Fibroblast of skin of scalp (primary cell): ENCODE data around the gene PEX12. TPM values are rescaled to one million over a fixed set of nuclear protein-coding genes. Genes with fewer than 3 reads are reported as not detected.
"Not testable (repeated sequence)": the region's sequence is repeated elsewhere in the genome, so short reads cannot be mapped to it uniquely, and the experiment has no call there.

ENCODE experiments used
- DNase-seq: peaks from one replicate; pipeline ENCODE4 v3.0.0-alpha.2; 2013
- polyA plus RNA-seq, 2 experiments: library from polyadenylated mRNA; unstranded; fragments of 120-200 nt; gene quantifications; one replicate each; pipeline ENCODE4 v1.2.1, GENCODE V29; 2013; ENCODE audit not compliant: insufficient read length in 2 of 2

Gene PEX12
- polyA plus RNA-seq (2013, experiment 1 of 2; ENCODE audit: insufficient read length), result 5.0 TPM
- polyA plus RNA-seq (2013, experiment 2 of 2; ENCODE audit: insufficient read length), result 4.6 TPM

- peak; percentile 91 for DNase-seq
Measured at GRCh38 chr17:35578197-35578928, at the start of gene PEX12. TSS of gene PEX12 (minus strand) at chr17:35578571. CDS start at chr17:35578021, 550 bp downstream.

- no peak for DNase-seq
Measured at GRCh38 chr17:35627417-35627816, 49.0 kb upstream of the PEX12 start.

DNA sequence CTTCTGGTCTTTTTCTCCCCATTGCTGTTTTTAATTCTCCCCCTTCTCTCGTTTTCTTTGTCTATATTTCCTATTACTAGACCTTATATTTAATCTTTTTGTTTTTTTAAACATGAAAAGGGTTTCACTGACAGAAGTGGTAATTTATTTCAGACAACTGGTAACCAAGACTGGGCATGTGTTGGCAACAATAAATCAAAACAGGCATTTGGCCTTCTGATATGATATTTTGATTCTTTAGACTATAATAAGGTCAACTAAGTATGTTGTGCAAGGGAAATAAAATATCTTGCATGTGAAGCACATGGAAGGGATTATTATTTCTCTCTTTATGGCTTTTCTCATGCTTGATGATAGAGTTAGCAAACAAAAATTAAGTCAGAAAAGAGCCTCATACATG is 43.4 kb upstream of the PEX12 start:
- no peak for DNase-seq

DNA sequence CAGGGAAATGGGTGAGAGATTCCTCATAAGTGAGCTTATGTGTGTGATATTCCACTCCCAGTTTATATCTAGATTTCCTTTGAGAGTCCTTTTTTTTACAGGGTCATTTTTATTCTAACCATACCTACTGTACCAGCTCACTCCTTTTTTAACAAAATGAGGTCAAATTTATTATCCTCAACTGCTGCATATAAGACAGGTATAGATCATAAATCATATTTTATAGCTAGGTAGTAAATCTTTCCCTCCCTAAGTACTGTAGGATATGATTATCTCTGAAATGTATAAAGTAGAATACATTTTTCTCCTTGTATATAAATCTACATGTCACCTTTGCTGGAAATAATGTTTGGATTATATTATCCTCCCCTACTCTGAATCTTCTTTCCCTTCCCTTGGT is 40.3 kb upstream of the PEX12 start:
- no peak for DNase-seq

DNA sequence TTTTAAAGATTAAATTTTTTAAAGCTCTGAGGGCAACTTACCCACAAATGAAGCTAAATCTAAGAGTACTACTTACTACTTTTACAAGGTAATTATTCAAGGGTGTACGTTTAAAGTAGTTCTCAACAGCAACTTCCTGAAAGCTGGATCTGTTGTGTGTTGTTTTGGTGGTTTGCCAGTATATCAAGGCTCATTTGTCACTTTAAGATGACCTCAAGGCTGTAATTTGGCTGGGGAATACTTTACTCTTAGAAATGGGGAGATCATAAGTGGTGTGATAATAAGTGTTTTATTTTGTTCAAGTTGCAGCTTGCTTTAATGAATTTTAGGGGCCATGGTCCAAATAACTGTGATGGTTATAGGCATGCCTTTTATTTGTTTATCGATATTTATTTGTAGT is 39.1 kb upstream of the PEX12 start:
- no peak for DNase-seq

DNA sequence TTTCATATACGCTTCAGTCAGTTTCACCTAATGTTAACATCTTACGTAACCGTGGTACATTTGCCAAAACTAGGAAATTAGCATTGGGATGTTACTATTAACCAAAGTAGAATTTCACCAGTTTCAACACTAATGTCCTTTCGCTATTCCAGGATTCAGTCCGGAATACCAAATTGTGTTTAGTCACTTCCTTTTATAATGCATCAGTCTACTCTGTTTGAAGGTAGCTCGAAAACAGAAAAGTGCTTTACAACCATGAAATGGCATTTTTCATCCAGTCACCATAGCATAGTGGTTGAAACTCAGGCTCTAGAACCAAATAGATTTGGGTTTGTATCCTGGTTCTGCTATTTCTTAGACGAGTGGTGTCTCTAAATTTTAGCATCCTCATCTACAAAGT is 38.2 kb upstream of the PEX12 start:
- DNase-seq, result no peak

DNA sequence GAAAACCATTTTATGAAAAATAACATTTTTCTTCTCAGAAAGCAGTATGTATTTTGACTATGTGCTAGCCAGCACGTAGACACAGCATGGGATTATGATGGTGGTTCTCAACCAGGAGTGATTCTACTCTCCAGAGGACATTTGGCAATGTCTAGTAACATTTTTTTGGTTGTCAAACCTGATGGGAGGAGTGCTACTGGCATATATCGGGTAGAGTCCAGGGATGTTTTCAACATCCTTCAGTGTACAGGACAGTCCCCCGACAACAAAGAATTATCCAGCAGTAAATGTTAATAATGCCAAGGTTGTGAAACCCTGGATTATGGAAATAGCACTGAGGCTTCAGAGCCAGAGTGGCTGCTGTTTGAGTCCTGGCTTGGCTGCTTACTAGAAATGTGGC is 36.4 kb upstream of the PEX12 start:
- DNase-seq, result peak; percentile 78

GRCh38 chr17:35612924-35613521 is 34.7 kb upstream of the PEX12 start:
- DNase-seq, result peak; percentile 60

GRCh38 chr17:35610746-35611145 is 32.4 kb upstream of the PEX12 start:
- DNase-seq, result not testable (repeated sequence)

- DNase-seq, result no peak
Measured at GRCh38 chr17:35609831-35610230, 31.5 kb upstream of the PEX12 start.

- DNase-seq, result no peak
Measured at GRCh38 chr17:35607239-35607847, 29.0 kb upstream of the PEX12 start.

DNA sequence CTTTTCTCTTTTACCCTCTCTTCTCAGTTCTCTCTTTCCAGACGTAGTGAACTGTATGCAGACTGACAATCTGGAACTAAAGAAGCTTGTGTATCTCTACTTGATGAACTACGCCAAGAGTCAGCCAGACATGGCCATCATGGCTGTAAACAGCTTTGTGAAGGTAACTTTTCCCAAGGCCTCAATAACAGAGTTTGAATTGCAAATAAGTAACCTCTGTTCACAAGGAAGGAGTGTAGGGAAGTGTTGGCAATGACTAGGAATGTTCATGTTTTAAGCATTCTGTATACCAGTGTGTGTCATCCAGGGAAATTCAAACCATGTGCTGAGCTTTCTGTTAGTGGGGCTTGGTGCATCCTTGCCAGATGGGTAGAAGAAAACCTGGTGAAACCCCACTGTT is 27.3 kb upstream of the PEX12 start:
- DNase-seq, result no peak

DNA sequence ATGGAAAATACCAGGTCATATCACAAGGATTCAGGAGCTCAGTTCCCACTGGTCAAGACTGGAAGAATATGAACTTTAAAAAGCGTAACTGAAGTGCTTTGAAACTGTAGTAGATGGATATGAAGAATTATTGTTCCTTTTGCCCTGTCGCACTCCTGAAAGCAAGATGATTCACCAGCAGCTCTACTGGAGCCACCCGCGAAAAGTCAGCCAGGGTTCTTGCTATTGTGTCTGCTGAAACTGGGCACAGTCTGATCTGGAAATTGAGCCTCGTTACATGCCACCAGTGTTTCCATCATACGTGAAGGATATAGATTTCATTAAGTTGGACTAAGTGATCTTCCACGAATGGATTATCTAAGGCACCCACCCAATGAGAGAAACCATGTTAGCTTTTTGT is 25.3 kb upstream of the PEX12 start:
- no peak for DNase-seq

DNA sequence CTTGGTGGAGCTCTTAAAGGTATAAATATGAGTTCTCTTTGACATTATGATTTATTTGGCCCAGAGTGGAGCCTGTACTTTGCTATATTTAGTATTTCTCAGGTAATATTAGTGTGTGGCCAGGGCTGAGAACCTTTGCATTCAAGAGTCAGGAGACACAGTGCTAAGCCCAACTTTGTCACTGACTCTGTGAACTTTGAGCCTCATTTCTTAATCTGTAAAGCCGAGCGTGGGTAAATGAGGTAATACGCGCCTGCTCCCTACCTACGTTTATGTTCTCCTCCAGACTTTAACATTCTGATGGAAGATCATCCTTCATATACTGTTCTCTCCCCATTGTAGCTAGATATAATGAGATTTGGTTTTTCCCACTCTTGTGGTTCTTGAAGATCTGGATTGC is 19.2 kb upstream of the PEX12 start:
- no peak for DNase-seq

DNA sequence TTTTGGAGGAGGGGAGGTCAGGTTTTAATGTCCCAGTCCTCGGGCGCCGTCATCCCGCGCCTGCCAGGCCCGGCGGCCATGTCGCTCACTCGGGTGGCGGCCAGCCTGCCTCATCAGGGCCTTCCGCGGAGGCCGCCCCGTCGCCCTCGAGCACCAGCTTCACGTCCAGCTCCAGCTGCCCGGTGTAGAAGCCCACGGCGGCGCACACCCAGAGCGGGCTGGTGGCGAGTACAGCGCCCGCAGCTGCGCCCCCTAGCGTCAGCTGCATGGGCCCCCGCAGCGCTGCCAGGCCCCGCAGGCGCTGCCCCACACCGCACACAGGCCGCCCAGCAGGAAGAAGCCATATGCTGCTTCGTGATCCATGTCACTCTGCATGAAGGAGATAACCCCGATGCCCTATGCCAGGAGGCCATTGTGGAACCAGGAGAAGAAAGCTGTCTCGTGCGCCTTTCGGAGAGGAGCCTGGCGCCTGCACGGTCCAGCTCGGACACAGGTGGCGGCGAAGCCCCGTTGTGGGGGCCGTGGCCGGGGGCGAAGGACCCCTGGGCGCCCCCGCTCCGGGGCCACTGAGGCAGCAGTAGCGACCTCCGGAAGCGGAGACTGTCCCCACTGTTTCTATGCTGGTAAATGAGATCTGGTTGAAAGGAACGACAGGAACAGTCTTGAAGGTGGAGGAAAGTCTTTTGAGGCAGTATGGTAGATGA is 18.3 kb upstream of the PEX12 start:
- DNase-seq, result no peak

GRCh38 chr17:35596072-35596471 is 17.7 kb upstream of the PEX12 start:
- no peak for DNase-seq

- DNase-seq, result peak; percentile 48
Measured at GRCh38 chr17:35588196-35588920, 10.0 kb upstream of the PEX12 start.

DNA sequence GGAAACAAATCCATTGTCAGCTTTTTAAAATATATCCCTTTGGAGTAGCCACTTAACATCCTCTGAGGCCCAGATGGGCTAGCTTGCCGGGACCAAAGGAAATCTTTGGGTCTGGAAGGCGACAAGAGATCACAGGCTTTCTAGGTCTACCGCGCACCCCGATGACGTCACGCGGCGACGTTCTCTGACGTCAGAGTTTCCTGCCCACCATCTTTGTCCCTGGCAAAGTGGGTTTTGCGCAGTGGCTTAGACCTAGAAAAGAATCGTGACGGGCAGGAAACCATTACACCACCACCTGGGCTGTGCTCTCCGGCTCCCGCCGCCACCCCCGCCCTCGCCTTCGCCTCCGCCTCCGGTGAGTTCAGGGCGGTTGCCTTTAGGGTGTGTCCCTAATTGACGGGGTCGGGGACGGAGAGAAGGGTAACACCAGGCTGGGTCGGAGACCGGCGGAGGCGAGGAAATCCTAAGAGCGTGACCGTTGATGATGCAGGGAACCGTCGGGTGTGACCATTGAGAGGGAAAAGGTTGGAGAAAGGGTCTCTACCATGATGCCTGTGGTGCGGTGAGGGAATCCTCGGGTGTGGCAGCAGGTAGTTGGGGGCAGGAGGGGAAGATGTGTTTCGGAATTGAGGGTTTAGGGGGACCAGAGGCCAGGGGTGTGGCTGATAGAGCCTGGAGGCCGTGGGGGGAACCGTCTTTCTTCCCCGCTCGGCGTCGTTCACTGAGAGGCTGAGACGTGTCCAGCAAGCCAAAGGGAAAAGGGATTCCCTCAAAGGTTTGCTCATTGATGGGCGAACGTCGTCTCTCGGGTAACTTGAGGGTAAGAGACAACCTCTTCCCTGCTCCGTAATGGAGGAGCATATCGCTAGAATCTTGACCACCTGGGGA is 8.9 kb upstream of the PEX12 start, which contains the start of gene AP2B1:
Gene AP2B1, plus strand, starts transcription at position 249 of the 888 bp plus-strand sequence. CDS start 6,709 bp downstream, outside the sequence.
- peak; percentile 95 for DNase-seq

GRCh38 chr17:35586569-35587073 is 8.2 kb upstream of the PEX12 start:
- DNase-seq, result no peak

DNA sequence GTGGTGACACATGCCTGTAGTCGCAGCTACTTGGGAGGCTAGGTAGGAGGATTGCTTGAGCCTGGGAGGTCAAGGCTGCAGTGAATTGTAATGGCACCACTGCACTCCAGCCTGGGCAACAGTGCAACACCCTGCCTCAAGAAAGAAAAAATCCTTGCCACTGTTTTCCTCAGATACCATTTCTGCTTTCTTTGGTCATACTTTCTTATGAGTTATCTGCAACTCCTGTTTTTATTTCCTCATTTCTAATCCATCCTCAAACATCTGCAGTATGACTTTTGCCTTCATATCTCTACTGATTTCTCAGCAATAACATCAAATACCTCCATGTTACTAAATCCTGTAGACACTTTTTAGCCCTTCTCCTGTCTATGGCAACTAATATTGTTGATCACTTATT is 5.7 kb upstream of the PEX12 start:
- no peak for DNase-seq

DNA sequence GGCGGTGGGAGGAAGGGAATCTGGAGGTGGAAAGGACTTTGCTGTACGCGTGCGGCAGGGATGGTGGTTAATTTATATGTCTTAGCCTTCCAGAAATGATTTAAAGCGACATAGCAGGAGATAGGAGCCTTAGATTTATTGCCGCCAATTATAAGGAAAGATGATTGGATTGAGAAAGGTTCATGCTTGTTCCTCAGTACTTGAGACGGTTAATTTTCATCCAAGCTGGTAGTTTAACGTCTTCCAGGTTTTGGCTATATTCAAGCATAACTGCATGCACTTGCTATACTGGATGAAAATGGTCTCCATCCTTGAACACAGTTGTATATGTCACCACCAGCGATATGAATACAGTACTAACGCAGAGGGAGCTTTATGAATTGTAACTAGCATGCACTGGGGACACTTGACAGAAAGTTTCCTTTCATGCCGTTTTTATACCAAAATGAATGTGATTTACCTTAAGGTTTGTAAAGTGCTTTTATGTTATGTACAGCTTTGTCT is 610 bp upstream of the PEX12 start:
- DNase-seq, result no peak
